IPS-11a (cell line): ENCODE measurements around the gene CDK14.
"Not testable (repeated sequence)": the region's sequence is repeated elsewhere in the genome, so short reads cannot be mapped to it uniquely, and the experiment has no call there.

Source experiments
- H3K4me3 ChIP-seq: one replicate; pipeline ENCODE4 v1.5.1; 2013; ENCODE audit warnings: low read depth, low read length, control low read depth

The CDK14 gene

DNA sequence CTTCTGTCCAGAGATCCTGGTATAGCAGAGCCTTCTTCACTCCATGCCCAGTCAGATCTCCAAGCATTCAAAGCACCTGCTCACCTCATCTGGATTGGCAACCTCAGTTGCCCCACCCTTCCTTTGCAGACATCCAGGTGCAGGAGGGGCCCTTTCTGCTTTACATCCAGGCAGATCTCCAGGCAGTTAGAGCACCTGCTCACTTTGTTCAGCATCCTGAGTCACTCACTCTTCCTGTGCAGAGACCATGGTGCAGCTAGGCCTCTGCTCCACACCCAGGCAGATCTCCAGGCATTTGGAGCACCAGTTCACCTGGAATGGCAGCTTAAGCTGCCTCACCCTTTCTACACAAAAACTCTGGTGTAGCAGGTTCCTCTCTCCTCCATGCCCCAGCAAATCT is 153.1 kb downstream of the CDK14 start:
- no peak overlapping the region for H3K4me3 ChIP-seq

DNA sequence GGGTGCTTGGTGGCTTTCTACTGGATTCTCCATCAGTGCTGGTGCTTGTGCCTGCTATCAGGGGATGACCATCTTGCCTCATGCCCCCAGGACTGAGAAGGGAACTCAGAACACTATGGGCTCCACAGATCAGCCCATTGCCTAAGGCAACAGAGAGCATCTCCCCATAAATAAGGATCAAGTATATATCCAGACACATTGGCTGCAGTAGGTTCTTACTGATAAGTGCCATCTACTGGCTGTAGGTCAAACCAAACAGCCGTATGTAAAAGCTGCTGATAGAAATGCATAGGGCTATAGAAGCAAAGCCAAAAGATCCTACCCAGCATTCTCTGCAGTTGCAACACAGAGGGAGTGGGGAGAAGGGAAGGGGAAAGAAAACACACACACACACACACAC is 153.7 kb downstream of the CDK14 start:
- H3K4me3 ChIP-seq, result no peak overlapping the region

DNA sequence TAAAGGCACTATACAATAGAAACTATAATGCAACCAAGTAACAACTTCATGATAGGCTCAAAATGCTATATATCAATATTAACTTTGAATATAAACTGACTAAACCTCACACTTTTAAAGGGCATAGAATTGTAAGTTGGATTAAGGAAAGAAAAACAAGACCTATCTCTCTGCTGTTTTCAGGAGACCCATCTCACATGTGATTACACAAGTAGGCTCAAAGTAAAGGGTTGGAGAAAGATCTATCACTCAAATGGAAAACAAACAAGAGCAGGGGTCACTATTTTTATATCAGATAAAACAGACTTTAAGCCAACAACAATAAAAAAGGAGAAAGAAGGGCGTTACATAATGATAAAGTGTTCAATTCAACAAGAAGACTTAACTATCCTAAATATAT is 155.5 kb downstream of the CDK14 start:
- no peak overlapping the region for H3K4me3 ChIP-seq

DNA sequence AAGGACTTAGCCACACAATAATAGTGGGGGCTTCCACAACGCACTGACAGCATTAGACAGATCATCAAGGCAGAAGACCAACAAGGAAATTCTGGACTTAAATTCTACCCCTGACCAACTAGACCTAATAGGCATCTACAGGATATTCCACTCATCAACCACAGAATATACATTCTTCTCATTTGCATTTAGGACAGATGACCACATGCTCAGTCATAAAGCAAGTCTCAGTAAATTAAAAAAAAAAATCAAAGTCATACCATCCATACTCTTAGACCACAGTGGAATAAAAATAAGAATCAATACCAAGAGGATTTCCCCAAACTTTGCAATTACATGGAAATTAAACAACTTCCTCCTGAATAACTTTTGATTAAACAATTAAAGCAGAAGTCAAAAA is 155.9 kb downstream of the CDK14 start:
- no peak overlapping the region for H3K4me3 ChIP-seq

DNA sequence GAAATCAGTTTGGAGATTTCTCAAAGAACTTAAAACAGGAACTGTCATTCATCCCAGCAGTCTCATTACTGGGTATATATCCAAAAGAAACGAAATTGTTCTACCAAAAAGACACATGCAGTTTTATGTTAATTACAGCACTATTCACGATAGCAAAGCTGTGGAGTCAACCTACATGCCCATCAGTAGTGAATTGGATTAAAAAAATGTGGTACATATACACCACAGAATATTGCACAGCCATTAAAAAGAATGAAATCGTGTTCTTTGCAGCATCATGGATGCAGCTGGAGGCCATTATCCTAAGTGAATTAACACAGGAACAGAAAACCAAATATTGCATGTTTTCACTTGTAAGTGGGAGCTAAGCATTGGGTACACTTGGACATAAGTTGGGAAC is 158.9 kb downstream of the CDK14 start:
- no peak overlapping the region for H3K4me3 ChIP-seq

DNA sequence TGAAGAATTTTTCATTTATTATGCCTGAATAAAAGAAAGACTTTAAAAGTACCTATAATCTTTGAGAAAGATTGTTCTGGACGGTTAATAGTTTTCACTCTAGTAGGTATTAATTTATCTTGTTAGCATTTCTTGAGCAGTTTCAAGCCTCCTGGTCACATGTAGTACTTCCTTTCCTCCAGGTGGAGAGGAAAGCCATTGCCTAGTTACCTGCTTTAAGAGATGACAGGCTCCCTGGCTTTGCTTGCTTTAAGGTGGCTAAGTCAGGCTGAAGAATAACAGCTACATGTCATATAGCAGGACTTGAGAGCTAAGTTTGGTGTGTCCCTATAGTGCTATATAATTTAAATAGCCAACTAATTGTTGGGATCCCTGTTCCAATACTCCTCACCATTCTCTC is 160.2 kb downstream of the CDK14 start:
- H3K4me3 ChIP-seq, result no peak overlapping the region

DNA sequence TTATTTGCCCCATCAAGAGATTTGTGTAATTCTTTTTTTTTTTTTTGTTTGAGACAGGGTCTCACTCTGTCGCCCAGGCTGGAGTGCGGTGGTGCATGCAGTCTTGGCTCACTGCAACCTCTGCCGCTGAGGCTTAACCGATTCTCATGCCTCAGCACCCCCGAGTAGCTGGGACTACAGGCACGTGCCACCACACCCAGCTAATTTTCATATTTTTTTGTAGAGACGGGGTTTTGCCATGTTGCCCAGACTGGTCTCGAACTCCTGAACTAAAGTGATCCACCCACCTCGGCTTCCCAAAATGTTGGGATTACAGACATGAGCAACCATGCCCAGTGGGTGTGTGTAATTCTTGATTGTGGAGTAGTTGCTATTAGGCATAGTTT is 161.4 kb downstream of the CDK14 start:
- H3K4me3 ChIP-seq, result not testable (repeated sequence)

DNA sequence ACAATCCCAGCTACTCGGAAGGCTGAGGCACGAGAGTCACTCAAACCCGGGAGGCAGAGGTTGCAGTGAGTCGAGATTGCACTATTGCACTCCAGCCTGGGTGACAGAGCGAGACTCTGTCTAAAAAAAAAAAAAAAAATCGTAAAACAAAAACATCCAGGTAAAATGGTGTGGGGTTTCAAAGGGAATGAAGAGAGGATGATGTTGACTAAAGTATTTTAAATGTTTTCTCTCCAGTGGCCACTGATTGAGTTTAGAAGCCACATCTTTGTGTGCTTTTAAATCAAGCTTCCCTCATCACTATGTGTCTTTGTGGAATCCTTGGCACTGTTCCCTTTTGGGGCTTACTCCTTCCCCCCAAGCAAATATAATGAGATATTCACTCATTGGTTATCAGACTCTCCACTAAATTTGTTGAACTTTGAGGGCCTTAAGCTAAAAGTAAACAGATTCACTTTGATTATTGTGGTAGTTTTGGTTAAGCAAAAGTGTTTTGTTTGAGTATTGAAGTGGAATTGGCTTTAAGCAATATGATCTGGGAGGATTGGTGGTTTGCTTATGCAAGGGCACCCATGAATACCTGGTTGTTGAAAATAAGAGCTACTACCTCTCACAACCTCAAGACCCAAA is 162.9 kb downstream of the CDK14 start:
- H3K4me3 ChIP-seq, result no peak overlapping the region

DNA sequence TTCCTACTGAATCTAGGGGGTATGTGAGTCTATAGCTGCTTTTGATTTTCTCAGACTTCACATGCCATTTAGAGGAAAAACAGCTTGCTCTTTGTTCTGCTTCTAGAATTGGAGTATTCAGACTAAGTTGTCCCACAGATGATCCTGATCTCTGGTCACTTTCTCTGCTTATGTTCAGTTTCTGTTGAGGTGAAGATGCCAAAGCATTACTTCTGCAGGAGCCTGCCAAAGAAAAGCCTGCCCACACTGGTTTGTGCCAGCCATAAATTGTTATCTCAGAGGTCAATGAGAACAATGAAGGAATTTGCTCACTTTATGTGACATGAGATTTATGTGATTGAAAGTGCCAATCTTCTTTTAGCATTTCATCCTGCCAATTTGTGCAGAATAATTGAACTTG is 163.6 kb downstream of the CDK14 start:
- H3K4me3 ChIP-seq, result no peak overlapping the region

DNA sequence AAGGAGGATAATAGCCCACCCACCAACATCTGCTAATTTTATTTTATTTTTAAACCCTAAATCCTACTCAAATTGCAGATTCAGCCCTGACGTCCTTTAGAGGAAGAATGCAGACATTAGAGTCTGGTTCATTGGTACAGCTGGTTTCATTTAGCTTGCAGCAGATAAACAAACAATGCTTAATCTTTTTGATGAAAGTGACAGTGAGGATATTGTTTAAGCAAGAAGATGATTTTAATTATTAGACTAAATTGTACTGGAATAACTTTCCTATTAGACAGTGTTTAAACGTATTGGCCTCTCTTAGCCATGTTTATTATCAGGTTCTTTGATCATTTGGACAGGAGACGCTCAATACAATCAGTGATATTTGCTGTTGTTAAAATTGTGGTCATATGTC is 164.8 kb downstream of the CDK14 start:
- H3K4me3 ChIP-seq, result no peak overlapping the region

DNA sequence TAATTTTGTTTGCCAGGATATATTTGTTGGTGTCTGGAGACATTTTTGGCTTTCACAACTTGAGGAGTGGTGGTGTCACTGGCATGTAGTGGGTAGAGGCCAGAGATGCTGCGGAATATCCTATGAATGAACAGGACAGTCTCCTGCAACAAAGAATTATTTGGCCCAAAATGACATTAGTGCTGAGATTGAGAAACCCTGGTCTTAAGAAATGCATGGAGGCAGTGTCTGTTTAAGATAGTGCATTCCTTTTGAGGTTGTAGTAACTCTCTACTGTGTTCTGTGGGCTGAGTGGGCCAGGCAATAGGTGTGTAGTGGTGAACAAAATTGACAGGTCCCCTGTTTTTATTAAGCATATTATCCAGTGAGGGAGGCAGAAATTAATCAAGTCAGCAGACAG is 165.5 kb downstream of the CDK14 start:
- no peak overlapping the region for H3K4me3 ChIP-seq

DNA sequence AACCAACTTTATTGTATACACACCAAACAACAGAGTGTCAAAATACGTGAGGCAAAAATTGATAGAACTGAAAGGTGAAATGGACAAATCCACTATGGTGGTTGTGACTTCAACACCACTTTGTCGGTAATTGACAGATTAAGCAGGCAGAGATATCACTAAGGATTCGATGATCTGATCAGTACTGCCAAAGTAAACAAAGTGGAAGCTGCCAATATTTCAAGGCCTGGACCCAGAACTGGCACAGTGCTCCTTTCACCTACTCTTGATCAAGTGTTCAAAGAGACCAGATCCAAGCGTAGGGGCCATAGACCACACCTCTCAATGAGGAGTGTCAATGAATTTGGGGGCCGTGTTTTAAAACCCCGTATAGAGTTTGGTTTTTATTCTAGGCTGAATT is 167.0 kb downstream of the CDK14 start:
- H3K4me3 ChIP-seq, result no peak overlapping the region

DNA sequence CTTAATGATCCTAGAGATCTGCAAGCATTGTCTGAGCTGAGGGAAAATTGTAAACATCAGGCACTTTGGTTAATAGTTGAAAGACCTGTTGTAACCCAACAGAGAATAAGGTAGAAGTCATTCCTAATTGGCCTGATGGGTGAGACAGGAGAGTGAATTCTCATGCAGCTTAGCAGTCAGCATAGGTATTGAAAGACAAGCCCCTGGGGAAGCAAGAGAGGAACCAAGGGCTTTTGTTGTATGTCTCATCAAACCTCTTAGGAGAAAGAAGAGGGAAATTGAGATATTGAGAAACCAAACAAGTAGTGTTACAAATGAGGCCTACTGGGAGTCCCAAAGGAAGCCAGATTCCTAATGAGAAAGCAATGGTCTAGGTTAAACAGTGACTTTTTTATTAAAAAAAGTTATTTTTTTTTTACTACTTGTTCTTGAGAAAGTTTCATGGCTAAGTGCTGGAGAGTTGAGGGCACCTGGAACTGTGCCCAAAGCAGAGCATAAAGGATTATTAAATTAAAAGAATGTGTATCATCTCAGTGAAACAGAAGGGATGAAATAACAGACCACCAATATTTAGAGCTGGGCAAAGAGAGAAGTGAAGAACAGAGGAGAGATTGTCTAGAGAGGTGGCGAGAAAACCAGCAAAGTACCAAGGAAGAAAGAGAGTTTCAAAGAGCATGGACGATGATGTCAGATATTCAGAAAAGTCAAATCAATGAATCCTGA is 168.9 kb downstream of the CDK14 start:
- no peak overlapping the region for H3K4me3 ChIP-seq

DNA sequence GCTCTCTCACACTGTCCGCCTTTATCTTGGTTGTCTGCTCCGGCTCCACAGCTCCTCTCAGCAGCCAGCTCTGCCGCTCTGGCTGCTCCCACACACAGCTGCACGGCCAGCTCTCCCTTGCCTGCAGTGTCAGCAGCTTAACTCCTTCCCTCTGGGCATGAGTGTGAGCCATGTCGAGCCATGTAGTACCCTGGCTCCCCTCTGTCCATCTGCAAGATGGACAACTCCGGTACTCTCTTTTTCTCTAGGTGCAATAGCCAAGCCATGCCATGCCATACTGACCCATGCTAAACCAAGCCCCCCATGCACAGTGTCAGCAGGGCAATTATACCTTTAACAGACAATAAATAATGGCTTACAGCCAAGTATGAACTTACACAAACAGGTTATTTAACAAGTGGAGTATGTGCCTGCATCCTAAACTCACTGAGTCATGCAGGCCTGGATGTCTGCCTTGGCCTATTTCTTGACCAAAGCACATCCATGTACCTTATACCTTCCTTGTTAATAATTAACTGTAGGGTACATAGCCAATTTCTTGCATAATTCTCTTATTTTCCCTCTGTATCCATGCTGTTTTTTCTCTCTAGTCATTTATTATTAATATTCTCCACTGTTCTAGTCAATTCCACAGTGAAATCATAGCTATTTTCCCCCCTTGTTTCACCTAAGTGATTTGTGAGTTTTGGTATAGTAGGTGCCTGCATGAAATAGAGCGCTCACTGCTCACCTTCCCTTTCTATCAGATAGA is 170.9 kb downstream of the CDK14 start:
- H3K4me3 ChIP-seq, result no peak overlapping the region

DNA sequence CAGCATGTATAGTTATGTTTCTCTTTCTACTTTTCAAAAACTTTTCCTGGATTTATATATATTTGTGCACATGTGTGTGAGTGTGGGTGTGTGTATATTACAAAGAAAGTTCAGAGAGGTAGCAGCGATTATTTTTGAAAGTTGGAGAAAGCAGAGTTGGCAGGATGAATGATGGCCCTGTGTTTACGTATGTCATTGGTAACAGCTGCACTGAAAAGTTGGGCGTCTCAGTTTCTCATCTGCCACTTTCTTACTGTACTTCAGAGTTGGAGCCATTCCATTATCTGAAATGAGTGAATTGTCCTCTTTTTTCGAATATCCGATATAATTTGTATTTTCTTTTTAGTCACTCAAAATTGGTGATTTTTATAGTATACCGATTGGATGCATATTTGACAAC is 172.2 kb downstream of the CDK14 start:
- no peak overlapping the region for H3K4me3 ChIP-seq

DNA sequence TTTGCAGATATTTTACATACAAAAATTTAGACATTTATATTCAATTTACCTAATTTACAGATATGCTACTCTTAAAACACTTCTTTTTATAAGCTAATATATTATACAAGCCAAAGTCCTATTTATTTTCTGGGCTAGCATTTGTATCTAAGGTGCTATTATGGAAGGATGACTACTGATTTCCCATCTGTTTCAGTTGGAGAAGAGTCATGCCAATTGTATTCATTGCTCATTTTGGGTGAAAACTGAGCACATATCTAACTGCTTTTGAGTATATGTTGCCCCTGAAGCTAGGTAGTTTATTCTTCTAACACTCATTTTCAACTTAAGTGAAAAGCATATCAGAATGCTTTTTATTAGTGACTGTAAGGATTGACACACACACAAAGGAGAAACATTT is 172.9 kb downstream of the CDK14 start:
- no peak overlapping the region for H3K4me3 ChIP-seq

DNA sequence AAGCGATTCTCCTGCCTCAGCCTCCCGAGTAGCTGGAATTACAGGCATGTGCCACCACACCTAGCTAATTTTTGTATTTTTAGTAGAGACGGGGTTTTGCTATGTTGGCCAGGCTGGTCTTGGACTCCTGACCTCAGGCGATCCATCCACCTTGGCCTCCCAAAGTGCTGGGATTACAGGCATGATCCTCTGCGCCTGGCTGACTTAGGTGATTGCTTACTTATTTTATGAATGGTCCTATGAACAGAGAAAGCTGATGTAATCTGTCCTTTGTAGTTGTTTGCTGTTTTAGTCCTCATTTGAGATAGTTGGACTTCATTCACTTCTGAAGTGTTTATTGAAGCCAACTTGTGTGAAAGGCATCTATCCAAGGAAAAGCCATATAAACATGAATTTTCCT is 173.4 kb downstream of the CDK14 start:
- H3K4me3 ChIP-seq, result not testable (repeated sequence)

DNA sequence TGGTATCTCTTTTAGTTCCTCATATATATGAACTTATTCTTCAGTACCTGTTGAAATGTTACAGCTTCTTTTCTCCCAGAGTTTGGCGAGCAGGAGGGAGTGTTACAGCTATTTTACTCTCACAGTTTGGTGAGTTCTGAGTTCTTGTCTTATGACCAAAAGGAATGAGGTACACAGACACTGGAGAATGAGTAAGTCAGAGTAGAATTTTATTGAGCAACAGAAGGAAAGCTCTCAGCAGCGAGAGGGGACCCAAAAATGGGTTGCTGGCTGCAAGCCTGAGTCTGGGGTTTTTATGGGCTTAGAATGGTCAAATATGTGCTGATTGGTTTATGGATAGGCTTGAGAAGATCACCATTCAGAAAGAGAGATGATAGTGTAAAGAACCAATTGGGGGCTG is 175.2 kb downstream of the CDK14 start:
- H3K4me3 ChIP-seq, result no peak overlapping the region

DNA sequence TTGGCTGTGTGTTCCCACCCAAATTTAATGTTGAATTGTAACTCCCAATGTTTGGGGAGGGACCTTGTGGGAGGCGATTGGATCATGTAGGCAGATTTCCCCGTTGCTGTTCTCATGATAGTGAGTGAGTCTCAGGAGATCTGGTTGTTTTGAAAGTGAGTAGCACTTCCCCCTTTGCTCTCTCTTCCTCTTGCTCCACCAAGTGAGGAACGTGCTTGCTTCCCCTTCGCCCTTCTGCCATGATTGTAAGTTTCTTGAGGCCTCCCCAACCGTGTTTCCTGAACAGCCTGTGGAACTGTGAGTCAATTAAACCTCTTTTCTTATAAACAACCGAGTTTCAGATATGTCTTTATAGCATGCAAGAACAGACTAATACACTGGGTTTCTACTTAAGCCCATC is 176.3 kb downstream of the CDK14 start:
- H3K4me3 ChIP-seq, result no peak overlapping the region

DNA sequence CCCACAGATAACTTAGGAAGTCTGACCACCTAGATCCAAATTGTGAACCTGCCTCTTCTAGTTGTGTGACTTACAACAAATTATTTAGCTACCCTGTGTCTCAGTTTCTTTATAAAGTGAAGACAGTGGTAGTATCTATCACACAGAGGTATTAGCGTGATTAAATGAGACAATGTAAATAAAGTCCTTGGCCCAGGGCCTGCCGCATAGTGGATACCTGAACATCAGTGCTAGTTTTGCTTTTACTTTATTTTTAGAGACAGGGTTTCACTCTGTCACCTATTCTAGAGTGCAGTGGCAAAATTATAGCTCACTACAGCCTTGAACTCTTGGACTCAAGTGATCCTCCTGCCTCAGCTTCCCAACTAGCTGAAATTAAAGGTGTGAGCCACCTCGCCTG is 177.1 kb downstream of the CDK14 start:
- no peak overlapping the region for H3K4me3 ChIP-seq

DNA sequence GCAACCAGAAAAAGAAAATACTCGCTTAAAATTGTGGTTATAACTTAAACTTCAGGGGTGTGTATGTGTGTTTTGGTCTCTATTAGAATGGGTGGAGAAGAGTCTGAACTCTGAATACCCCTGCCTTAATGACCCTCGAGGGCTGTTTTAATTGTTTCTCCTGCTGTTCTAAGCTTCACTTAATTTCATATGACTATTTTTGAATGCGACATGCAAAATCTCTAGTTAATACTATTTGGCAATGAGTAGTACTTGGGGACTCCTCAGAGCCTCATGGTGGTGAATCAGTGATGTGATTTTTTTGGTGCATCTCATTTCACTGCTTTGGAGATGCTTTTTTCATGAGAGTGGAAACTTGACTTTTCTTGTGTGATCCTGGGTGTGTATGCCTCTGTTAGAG is 178.6 kb downstream of the CDK14 start:
- no peak overlapping the region for H3K4me3 ChIP-seq

DNA sequence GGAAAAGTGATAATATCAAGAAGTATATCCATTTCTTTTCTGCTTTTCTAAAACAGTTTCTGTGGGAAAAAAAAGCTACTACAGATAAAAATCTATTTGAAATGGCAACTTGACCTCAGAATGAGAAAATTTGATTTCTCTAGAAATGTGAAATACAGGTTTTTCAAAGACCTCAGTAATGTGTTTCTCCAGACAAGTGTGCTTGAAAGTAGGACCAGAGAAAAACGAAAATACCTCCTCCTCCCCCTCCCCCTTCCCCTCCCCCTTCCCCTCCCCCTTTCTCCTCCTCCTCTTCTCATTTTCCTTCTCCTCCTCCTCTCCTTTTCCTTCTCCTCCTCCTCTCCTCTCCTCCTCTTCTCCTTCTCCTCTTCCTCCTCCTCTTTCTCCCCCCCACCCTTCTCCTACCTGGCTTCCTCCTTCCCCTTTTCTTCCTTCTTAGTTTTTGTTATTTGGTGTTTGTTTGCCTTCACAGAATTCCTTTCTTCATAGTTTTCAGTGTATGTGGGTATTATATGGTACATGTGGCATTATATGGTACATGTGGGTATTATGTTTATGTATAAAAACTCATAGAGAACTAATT is 179.4 kb downstream of the CDK14 start:
- H3K4me3 ChIP-seq, result no peak overlapping the region
